ENCODE results near the gene ARHGAP10.

Gene ARHGAP10

GRCh38 chr4:147765121-147765529, 33.2 kb downstream of the ARHGAP10 start:
- no peak for DNase-seq (ENCODE audit: low read depth, low spot score)

GRCh38 chr4:147768113-147768512, 36.2 kb downstream of the ARHGAP10 start:
- DNase-seq (ENCODE audit: low read depth, low spot score), result no peak

- DNase-seq (ENCODE audit: low read depth, low spot score), result no peak
These were observed 37.5 kb downstream of the ARHGAP10 start for GRCh38 chr4:147769386-147769785.

- DNase-seq (ENCODE audit: low read depth, low spot score), result no peak
These were observed 38.9 kb downstream of the ARHGAP10 start for GRCh38 chr4:147770831-147771230.

GRCh38 chr4:147772056-147772455, 40.2 kb downstream of the ARHGAP10 start:
- DNase-seq (ENCODE audit: low read depth, low spot score), result no peak

GRCh38 chr4:147772459-147772969, 40.6 kb downstream of the ARHGAP10 start:
- no peak for DNase-seq (ENCODE audit: low read depth, low spot score)

GRCh38 chr4:147773261-147774184, 41.6 kb downstream of the ARHGAP10 start:
- DNase-seq (ENCODE audit: low read depth, low spot score), result no peak

GRCh38 chr4:147776716-147777115, 44.8 kb downstream of the ARHGAP10 start:
- no peak for DNase-seq (ENCODE audit: low read depth, low spot score)

- DNase-seq (ENCODE audit: low read depth, low spot score), result no peak
These were observed 45.7 kb downstream of the ARHGAP10 start for GRCh38 chr4:147777456-147778091.

GRCh38 chr4:147778942-147779341, 47.1 kb downstream of the ARHGAP10 start:
- DNase-seq (ENCODE audit: low read depth, low spot score), result no peak

- no peak for DNase-seq (ENCODE audit: low read depth, low spot score)
These were observed 47.6 kb downstream of the ARHGAP10 start for GRCh38 chr4:147779451-147779850.

- no peak for DNase-seq (ENCODE audit: low read depth, low spot score)
These were observed 48.4 kb downstream of the ARHGAP10 start for GRCh38 chr4:147780137-147780777.

GRCh38 chr4:147782087-147782781, 50.3 kb downstream of the ARHGAP10 start:
- no peak for DNase-seq (ENCODE audit: low read depth, low spot score)

GRCh38 chr4:147785129-147785528, 53.2 kb downstream of the ARHGAP10 start:
- DNase-seq (ENCODE audit: low read depth, low spot score), result no peak

- DNase-seq (ENCODE audit: low read depth, low spot score), result no peak
These were observed 54.1 kb downstream of the ARHGAP10 start for GRCh38 chr4:147786031-147786430.

- DNase-seq (ENCODE audit: low read depth, low spot score), result no peak
These were observed 54.6 kb downstream of the ARHGAP10 start for GRCh38 chr4:147786531-147786930.

- DNase-seq (ENCODE audit: low read depth, low spot score), result no peak
These were observed 55.3 kb downstream of the ARHGAP10 start for GRCh38 chr4:147787204-147787603.

GRCh38 chr4:147788791-147789190, 56.9 kb downstream of the ARHGAP10 start:
- no peak for DNase-seq (ENCODE audit: low read depth, low spot score)

GRCh38 chr4:147789596-147789995, 57.7 kb downstream of the ARHGAP10 start:
- DNase-seq (ENCODE audit: low read depth, low spot score), result no peak

GRCh38 chr4:147790412-147790811, 58.5 kb downstream of the ARHGAP10 start:
- no peak for DNase-seq (ENCODE audit: low read depth, low spot score)

- DNase-seq (ENCODE audit: low read depth, low spot score), result no peak
These were observed 59.5 kb downstream of the ARHGAP10 start for GRCh38 chr4:147791341-147791740.

GRCh38 chr4:147791865-147792264, 60.0 kb downstream of the ARHGAP10 start:
- DNase-seq (ENCODE audit: low read depth, low spot score), result no peak
